ENCODE data around the gene CIAO2B. TPM values are rescaled to one million over a fixed set of nuclear protein-coding genes. Genes with fewer than 3 reads are reported as not detected.

The CIAO2B gene
- total and polyA plus RNA-seq, 11 donors = 103 to 669 (median 129) TPM

DNA sequence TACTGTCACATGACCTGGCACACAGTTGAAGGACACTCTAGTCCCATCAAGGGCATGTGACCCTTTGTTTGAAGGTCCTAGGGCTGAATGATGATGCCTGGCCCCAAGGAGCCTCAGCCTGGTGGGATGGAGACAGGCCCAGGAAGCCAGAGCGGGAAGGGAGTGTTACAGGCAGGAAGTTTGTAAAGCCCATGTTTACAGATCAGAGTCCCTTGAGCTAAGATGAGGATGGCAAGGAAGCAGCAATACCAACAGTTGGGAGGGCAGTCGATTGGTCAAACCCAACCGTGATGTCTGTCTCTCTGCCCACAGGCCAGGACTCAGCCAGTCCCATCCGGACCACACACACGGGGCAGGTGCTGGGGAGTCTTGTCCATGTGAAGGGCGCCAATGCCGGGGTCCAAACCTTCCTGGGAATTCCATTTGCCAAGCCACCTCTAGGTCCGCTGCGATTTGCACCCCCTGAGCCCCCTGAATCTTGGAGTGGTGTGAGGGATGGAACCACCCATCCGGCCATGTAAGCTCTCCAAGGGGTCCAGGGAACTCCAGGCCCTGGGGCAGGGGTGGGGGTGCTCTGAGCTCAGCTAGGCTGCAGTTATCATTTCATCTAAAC lies 3.6 kb upstream of the CIAO2B start:
- H3K27ac ChIP-seq = peak overlapping the region in 2 of 12 donors; percentile 99
- intact Hi-C loops (cut with DNase I) = loop anchor here in 1 of 10 donors (5.0 kb wide), 1 partner anchor 41 kb away; no protein-coding TSS in a partner anchor
- TF ChIP-seq, protein P1, sequence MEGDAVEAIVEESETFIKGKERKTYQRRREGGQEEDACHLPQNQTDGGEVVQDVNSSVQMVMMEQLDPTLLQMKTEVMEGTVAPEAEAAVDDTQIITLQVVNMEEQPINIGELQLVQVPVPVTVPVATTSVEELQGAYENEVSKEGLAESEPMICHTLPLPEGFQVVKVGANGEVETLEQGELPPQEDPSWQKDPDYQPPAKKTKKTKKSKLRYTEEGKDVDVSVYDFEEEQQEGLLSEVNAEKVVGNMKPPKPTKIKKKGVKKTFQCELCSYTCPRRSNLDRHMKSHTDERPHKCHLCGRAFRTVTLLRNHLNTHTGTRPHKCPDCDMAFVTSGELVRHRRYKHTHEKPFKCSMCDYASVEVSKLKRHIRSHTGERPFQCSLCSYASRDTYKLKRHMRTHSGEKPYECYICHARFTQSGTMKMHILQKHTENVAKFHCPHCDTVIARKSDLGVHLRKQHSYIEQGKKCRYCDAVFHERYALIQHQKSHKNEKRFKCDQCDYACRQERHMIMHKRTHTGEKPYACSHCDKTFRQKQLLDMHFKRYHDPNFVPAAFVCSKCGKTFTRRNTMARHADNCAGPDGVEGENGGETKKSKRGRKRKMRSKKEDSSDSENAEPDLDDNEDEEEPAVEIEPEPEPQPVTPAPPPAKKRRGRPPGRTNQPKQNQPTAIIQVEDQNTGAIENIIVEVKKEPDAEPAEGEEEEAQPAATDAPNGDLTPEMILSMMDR (IDR thresholded peaks at IDR 0.05) = no peak
- no peak for TF ChIP-seq POLR2A (IDR thresholded peaks at IDR 0.05)
- DNase-seq (peak in 1 of 5 donors; percentile 15), ATAC-seq (no peak)
- no peak overlapping the region for H3K4me3 ChIP-seq
- no peaks in the 10 kb centered on the region for H3K9me3 ChIP-seq
- WGBS, 4 donors = 88 to 93% (median 91%) methylated on average over 10 of the region's 10 CpGs
- no peaks in the 10 kb centered on the region for H3K27me3 ChIP-seq
- H3K36me3 ChIP-seq = peaks cover 0 to 58% (median 54%) of the 10 kb centered on the region in 9 donors
- peaks cover 4 to 57% (median 34%) of the 10 kb centered on the region in 12 donors for H3K4me1 ChIP-seq

DNA sequence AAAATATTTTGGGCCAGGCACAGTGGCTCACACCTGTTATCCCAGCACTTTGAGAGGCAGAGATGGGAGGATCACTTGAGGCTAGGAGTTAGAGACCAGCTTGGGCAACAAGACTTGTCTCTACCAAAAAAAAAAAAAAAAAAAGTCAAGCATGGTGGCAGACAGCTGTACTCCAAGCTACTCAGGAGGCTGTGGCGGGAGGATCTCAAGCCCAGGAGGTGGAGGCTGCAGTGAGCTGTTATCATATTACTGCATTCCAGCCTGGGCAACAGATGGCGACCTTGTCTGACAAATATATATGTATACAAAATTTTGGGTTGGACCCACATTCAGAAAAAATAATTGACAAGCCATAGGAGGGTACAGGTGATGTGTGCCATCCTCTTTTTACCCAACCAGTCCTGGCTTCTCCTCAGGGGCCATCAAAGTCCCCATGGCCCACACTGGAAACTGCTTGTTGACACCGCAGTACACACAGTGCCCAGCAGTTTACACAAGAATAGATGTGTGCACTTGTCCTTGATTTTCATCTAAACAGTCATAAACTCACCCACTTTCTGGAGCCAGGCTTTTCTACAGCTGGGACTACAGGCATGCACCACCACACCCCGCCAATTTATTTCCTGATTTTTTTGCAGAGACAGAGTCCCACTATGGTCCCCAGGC lies 2.8 kb upstream of the CIAO2B start:
- ATAC-seq = no peak
- no peaks in the 10 kb centered on the region for H3K27me3 ChIP-seq
- peak overlapping the region in 6 of 12 donors; percentile 83 to 100 (median 95) for H3K4me3 ChIP-seq
- no peak for TF ChIP-seq POLR2A (IDR thresholded peaks at IDR 0.05)
- TF ChIP-seq, protein P1 (IDR thresholded peaks at IDR 0.05) = no peak
- H3K36me3 ChIP-seq = peaks cover 0 to 55% (median 46%) of the 10 kb centered on the region in 9 donors
- peak overlapping the region in 10 of 12 donors; percentile 90 to 99 (median 96) for H3K27ac ChIP-seq
- DNase-seq = peak in 1 of 5 donors; percentile 18
- peaks cover 4 to 64% (median 37%) of the 10 kb centered on the region in 12 donors for H3K4me1 ChIP-seq
- intact Hi-C loops (cut with DNase I) = loop anchor here in 1 of 10 donors (5.0 kb wide), 1 partner anchor 40 kb away; no protein-coding TSS in a partner anchor
- 78 to 97% (median 95%) methylated on average over 4 of the region's 4 CpGs for WGBS, 4 donors
- no peaks in the 10 kb centered on the region for H3K9me3 ChIP-seq

DNA sequence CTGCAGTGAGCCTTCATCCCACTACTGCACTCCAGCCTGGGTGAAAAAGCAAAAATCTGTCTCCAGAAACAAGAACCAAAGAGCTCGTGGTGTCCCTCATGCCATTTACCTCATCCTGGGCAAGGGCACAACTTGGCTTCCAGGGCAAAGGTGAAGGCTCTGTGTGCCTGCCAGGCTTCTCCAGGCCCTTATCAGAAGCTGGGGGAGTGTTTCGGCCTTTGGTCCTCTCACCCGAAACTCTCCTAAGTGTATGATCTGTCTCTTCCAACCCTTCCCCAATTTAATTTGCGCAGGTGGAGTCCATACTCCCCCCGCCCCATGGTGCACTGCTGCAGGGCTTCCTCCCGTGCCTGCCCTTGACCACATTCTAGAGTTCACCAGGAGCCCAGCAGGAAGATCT lies 2.3 kb upstream of the CIAO2B start:
- peak in 3 of 4 donors; percentile 12 to 45 (median 21) for ATAC-seq
- Histone ChIP-seq H3K27me3 (no peaks in the 10 kb centered on the region), H3K9me3 (no peaks in the 10 kb centered on the region), H3K36me3 (peaks cover 0 to 55% (median 45%) of the 10 kb centered on the region in 9 donors), H3K4me3 (peak overlapping the region; percentile 67 to 100 (median 95)), H3K27ac (peak overlapping the region; percentile 33 to 99 (median 96)), H3K4me1 (peaks cover 4 to 64% (median 37%) of the 10 kb centered on the region in 12 donors)
- 50 to 69% (median 61%) methylated on average over 6 of the region's 6 CpGs for WGBS, 4 donors
- intact Hi-C loops (cut with DNase I) = loop anchor here in 1 of 10 donors (5.0 kb wide), 1 partner anchor 39 kb away; no protein-coding TSS in a partner anchor
- TF ChIP-seq, protein P1 (IDR thresholded peaks at IDR 0.05) = no peak
- no peak for TF ChIP-seq POLR2A (IDR thresholded peaks at IDR 0.05)
- peak in 2 of 5 donors; percentile 45 to 66 for DNase-seq
